ENCODE measurements around the gene RFC5.
"Not testable (repeated sequence)": the region's sequence is repeated elsewhere in the genome, so short reads cannot be mapped to it uniquely, and the experiment has no call there.

DNA sequence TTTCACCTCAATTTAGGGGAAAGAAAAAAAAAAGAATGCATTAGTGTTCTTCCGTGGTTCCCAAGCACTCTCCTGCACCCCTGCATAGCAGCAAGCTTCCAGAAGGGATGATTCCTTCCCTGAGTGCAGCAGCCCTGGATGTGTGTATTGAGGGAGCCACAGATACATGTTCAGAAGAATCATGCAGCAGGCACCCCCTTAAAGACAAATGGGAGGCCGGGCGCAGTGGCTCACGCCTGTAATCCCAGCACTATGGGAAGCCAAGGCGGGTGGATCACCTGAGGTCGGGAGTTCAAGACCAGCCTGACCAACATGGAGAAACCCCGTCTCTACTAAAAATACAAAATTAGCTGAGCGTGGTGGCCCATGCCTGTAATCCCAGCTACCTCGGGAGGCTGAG lies 65.0 kb downstream of the RFC5 start:
- TF ChIP-seq, protein P1, sequence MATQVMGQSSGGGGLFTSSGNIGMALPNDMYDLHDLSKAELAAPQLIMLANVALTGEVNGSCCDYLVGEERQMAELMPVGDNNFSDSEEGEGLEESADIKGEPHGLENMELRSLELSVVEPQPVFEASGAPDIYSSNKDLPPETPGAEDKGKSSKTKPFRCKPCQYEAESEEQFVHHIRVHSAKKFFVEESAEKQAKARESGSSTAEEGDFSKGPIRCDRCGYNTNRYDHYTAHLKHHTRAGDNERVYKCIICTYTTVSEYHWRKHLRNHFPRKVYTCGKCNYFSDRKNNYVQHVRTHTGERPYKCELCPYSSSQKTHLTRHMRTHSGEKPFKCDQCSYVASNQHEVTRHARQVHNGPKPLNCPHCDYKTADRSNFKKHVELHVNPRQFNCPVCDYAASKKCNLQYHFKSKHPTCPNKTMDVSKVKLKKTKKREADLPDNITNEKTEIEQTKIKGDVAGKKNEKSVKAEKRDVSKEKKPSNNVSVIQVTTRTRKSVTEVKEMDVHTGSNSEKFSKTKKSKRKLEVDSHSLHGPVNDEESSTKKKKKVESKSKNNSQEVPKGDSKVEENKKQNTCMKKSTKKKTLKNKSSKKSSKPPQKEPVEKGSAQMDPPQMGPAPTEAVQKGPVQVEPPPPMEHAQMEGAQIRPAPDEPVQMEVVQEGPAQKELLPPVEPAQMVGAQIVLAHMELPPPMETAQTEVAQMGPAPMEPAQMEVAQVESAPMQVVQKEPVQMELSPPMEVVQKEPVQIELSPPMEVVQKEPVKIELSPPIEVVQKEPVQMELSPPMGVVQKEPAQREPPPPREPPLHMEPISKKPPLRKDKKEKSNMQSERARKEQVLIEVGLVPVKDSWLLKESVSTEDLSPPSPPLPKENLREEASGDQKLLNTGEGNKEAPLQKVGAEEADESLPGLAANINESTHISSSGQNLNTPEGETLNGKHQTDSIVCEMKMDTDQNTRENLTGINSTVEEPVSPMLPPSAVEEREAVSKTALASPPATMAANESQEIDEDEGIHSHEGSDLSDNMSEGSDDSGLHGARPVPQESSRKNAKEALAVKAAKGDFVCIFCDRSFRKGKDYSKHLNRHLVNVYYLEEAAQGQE (IDR thresholded peaks at IDR 0.05; ENCODE audit: insufficient replicate concordance, low read depth): not testable (repeated sequence)
- TF ChIP-seq, protein P2, sequence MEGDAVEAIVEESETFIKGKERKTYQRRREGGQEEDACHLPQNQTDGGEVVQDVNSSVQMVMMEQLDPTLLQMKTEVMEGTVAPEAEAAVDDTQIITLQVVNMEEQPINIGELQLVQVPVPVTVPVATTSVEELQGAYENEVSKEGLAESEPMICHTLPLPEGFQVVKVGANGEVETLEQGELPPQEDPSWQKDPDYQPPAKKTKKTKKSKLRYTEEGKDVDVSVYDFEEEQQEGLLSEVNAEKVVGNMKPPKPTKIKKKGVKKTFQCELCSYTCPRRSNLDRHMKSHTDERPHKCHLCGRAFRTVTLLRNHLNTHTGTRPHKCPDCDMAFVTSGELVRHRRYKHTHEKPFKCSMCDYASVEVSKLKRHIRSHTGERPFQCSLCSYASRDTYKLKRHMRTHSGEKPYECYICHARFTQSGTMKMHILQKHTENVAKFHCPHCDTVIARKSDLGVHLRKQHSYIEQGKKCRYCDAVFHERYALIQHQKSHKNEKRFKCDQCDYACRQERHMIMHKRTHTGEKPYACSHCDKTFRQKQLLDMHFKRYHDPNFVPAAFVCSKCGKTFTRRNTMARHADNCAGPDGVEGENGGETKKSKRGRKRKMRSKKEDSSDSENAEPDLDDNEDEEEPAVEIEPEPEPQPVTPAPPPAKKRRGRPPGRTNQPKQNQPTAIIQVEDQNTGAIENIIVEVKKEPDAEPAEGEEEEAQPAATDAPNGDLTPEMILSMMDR (IDR thresholded peaks at IDR 0.05; ENCODE audit: insufficient read depth, low read length): not testable (repeated sequence)
- not testable (repeated sequence) for TF ChIP-seq POLR2AphosphoS5 (IDR thresholded peaks at IDR 0.05; ENCODE audit: low read depth); SPI1 (IDR thresholded peaks at IDR 0.05; ENCODE audit: borderline replicate concordance, low read depth)

Data from HL-60 (cell line).